OCI-LY1 (cell line): Measurements from ENCODE around the gene LTA.
A peak's percentile ranks its signal among the peaks of the same experiment; 100 is the strongest.

Source experiments
- H2AFZ ChIP-seq: fragments of 200-600 bp; sonication (generic), shearing (Covaris generic); 2 replicates; pipeline ENCODE4 v1.6.0; 2014; ENCODE audit warnings: antibody characterized with exemption, mild to moderate bottlenecking, low read length
- H3F3A ChIP-seq: fragments of 200-600 bp; sonication (generic), shearing (Covaris generic); 2 replicates; pipeline ENCODE4 v1.6.0; 2014; ENCODE audit warnings: mild to moderate bottlenecking, antibody characterized with exemption, low read length, moderate library complexity; ENCODE audit not compliant: insufficient read depth
- H3K27ac ChIP-seq: fragments of 200-600 bp; sonication (generic); 2 replicates; pipeline ENCODE4 v1.5.1; 2014; ENCODE audit warnings: low read length, mixed run types, mild to moderate bottlenecking, low read depth; ENCODE audit not compliant: poor library complexity, severe bottlenecking
- H3K27me3 ChIP-seq: fragments of 200-600 bp; sonication (generic); 2 replicates; pipeline ENCODE4 v1.6.0; 2014; ENCODE audit warnings: antibody characterized with exemption, mild to moderate bottlenecking, low read length, moderate library complexity; ENCODE audit not compliant: insufficient read depth
- H3K36me3 ChIP-seq: fragments of 200-600 bp; sonication (generic); 2 replicates; pipeline ENCODE4 v1.6.1; 2014; ENCODE audit warnings: mild to moderate bottlenecking, antibody characterized with exemption, low read length, moderate library complexity, mixed read lengths; ENCODE audit not compliant: insufficient read depth
- H3K4me1 ChIP-seq: fragments of 200-600 bp; sonication (generic); 2 replicates; pipeline ENCODE4 v1.5.1; 2014; ENCODE audit warnings: mild to moderate bottlenecking, low read length, moderate library complexity; ENCODE audit not compliant: insufficient read depth, severe bottlenecking
- H3K4me2 ChIP-seq: fragments of 200-600 bp; sonication (generic), shearing (Covaris generic); 2 replicates; pipeline ENCODE4 v1.6.1; 2014; ENCODE audit warnings: low read length
- H3K4me3 ChIP-seq: fragments of 200-600 bp; sonication (generic); 2 replicates; pipeline ENCODE4 v1.5.1; 2014; ENCODE audit warnings: low read length, low read depth, mild to moderate bottlenecking, mixed read lengths; ENCODE audit not compliant: poor library complexity, severe bottlenecking
- H3K79me2 ChIP-seq: fragments of 200-600 bp; shearing (Covaris generic); 2 replicates; pipeline ENCODE4 v1.6.1; 2016; ENCODE audit warnings: mixed run types, low read length, mixed read lengths; ENCODE audit not compliant: insufficient read depth
- H3K9ac ChIP-seq: fragments of 200-600 bp; sonication (generic), shearing (Covaris generic); 2 replicates; pipeline ENCODE4 v1.6.1; 2014; ENCODE audit warnings: mild to moderate bottlenecking, low read length, mixed read lengths
- H3K9me2 ChIP-seq: fragments of 200-600 bp; sonication (generic), shearing (Covaris generic); 2 replicates; pipeline ENCODE4 v1.6.1; 2014; ENCODE audit warnings: low read depth, mild to moderate bottlenecking, low read length, mixed read lengths
- H3K9me3 ChIP-seq: fragments of 200-600 bp; shearing (Covaris generic); 2 replicates; pipeline ENCODE4 v1.6.1; 2014; ENCODE audit warnings: low read length, mixed read lengths
- H4K20me1 ChIP-seq: fragments of 200-600 bp; sonication (generic), shearing (Covaris generic); 2 replicates; pipeline ENCODE4 v1.6.0; 2016; ENCODE audit warnings: mild to moderate bottlenecking, low read length; ENCODE audit not compliant: insufficient read depth
- EZH2 ChIP-seq: fragments of 200-600 bp; sonication (generic), shearing (Covaris generic); IDR thresholded peaks from 2 replicates; pipeline ENCODE4 v1.8.0; 2017; ENCODE audit warnings: borderline replicate concordance, mixed run types, mild to moderate bottlenecking, antibody characterized with exemption, low read length, moderate library complexity, mixed read lengths
- TF ChIP-seq, protein P1 (sequence below): fragments of 200-600 bp; sonication (generic), shearing (Covaris generic); IDR thresholded peaks from 2 replicates; pipeline ENCODE4 v1.5.1; 2017; ENCODE audit warnings: mild to moderate bottlenecking, antibody characterized with exemption, low read length, moderate library complexity, mixed read lengths

Gene LTA

DNA sequence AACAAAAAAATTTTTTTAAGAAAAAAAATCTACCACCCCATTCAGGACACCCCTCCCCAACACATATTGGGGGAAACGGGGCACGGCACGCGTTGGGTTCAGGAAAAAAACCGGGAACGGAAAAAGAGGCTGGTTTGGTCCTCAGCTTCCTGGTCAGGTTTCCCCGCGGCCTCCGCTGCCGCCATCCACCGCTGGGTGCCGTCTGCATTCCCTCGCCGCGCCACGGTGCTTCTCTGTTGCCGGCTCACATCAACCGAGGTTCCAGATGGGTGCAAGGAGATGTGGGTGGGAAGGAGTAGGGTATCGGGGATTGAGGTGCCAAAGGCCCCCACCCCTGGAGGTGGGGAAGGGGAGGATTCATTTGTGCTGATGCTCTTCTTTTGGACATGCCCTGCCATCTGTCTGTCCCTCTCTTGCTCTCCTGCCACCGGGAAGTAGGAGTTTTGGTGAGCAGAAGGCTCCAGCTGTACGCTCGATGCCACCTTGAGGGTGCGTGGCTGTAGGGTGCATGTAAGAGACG is 37.5 kb upstream of the LTA start:
- no peaks in the 10 kb centered on the region for H3K9me3 ChIP-seq
- peaks cover 16% of the 10 kb centered on the region for H3K4me1 ChIP-seq
- H3K27me3 ChIP-seq = no peaks in the 10 kb centered on the region
- peaks cover 14% of the 10 kb centered on the region; the same call in 1 of the 2 replicates for H3F3A ChIP-seq
- H3K9me2 ChIP-seq = no peaks in the 10 kb centered on the region
- H3K4me2 ChIP-seq = no peak overlapping the region
- no peak overlapping the region for H3K9ac ChIP-seq
- no peaks in the 10 kb centered on the region for H4K20me1 ChIP-seq
- H3K4me3 ChIP-seq = no peak overlapping the region
- peaks cover 98% of the 10 kb centered on the region for H3K36me3 ChIP-seq
- TF ChIP-seq, protein P1, sequence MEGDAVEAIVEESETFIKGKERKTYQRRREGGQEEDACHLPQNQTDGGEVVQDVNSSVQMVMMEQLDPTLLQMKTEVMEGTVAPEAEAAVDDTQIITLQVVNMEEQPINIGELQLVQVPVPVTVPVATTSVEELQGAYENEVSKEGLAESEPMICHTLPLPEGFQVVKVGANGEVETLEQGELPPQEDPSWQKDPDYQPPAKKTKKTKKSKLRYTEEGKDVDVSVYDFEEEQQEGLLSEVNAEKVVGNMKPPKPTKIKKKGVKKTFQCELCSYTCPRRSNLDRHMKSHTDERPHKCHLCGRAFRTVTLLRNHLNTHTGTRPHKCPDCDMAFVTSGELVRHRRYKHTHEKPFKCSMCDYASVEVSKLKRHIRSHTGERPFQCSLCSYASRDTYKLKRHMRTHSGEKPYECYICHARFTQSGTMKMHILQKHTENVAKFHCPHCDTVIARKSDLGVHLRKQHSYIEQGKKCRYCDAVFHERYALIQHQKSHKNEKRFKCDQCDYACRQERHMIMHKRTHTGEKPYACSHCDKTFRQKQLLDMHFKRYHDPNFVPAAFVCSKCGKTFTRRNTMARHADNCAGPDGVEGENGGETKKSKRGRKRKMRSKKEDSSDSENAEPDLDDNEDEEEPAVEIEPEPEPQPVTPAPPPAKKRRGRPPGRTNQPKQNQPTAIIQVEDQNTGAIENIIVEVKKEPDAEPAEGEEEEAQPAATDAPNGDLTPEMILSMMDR = no peak
- TF ChIP-seq EZH2 = no peak
- H3K27ac ChIP-seq = no peak overlapping the region
- H3K79me2 ChIP-seq = peaks cover 17% of the 10 kb centered on the region
- H2AFZ ChIP-seq = no peak overlapping the region

DNA sequence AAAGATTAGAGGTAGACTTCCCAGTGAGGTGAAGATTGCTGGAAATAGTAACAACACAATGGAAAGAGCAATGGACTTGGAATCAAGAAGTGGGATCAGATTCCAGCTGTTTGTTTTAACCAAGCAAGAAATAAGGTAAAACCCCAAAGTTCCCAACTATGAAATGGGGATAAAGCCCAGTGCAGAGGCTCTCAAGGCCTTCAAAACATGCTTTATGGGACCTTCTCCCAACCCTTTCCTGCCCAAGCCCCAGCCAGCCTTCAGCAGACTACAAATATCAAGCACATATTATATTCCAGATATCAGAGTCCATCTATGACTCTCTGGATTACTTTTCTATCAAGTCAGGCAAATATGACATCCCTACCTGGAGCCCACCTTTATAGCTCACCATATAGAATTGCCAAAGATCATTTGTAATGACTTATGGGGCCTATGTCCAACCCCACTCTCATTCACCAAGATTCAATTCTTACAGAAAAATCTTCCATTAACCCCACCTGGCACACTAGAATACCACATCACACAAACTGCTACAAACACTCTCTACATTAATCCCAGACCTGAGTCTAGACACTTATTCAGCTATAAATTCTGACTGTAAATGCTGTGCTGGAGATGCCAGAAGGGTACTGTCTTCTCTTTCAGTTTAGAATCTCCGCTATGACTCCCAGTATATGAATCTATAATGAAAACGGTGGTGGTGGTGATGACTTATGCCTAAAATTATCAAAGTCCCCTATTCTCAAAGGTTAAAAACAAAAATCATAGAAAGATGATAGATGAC is 36.4 kb upstream of the LTA start:
- Histone ChIP-seq H4K20me1 (no peaks in the 10 kb centered on the region), H3K9me2 (no peaks in the 10 kb centered on the region), H3K9ac (no peak overlapping the region), H3K4me1 (peaks cover 27% of the 10 kb centered on the region), H3K36me3 (peaks cover 98% of the 10 kb centered on the region), H3K27ac (no peak overlapping the region), H2AFZ (no peak overlapping the region), H3K79me2 (peaks cover 29% of the 10 kb centered on the region), H3K4me3 (no peak overlapping the region), H3K4me2 (no peak overlapping the region), H3K9me3 (no peaks in the 10 kb centered on the region), H3F3A (peaks cover 8% of the 10 kb centered on the region; the same call in 1 of the 2 replicates), H3K27me3 (no peaks in the 10 kb centered on the region)
- TF ChIP-seq, protein P1 = no peak
- TF ChIP-seq EZH2 = no peak

DNA sequence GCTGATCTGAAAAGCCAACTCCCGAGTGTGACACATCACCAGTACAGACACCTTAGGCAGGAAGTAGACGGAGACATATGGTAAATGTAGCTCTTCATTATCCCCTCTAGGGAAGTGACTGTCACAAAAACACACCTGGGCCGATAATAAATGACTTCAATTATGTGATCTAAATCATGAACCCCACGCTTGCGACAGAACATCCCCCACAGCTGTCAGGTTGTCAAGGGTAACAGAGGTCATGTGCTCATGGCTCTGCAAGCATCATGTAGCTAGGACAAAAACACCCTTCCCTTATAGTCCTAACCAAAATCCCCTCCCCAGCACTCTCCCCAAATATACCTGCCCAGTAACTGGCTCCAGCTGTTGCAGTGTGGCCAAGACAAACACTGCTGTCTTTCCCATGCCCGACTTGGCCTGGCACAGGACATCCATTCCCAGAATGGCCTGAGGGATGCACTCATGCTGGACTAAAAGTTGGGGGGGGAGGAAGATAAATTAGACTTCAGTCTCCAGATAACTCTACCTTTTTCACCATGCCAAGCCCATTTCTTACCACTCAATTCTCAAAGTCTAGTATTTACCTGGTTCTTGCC is 33.2 kb upstream of the LTA start:
- Histone ChIP-seq H3K79me2 (peaks cover 39% of the 10 kb centered on the region), H3K9me2 (no peaks in the 10 kb centered on the region), H3K4me1 (peaks cover 35% of the 10 kb centered on the region), H3K4me3 (peak overlapping the region; percentile 81), H3K4me2 (peak overlapping the region; percentile 87), H3F3A (no peaks in the 10 kb centered on the region), H3K27ac (no peak overlapping the region), H4K20me1 (no peaks in the 10 kb centered on the region), H3K36me3 (peaks cover 72% of the 10 kb centered on the region), H2AFZ (no peak overlapping the region), H3K9ac (no peak overlapping the region; the same call in 1 of the 2 replicates), H3K27me3 (no peaks in the 10 kb centered on the region), H3K9me3 (no peaks in the 10 kb centered on the region)
- no peak for TF ChIP-seq EZH2
- TF ChIP-seq, protein P1 = no peak
